ENCODE results near the gene TTL.
"Not testable (repeated sequence)": the region's sequence is repeated elsewhere in the genome, so short reads cannot be mapped to it uniquely, and the experiment has no call there.

TTL gene

GRCh38 chr2:112476434-112476833 is 5.5 kb upstream of the TTL start:
- no peak for DNase-seq

DNA sequence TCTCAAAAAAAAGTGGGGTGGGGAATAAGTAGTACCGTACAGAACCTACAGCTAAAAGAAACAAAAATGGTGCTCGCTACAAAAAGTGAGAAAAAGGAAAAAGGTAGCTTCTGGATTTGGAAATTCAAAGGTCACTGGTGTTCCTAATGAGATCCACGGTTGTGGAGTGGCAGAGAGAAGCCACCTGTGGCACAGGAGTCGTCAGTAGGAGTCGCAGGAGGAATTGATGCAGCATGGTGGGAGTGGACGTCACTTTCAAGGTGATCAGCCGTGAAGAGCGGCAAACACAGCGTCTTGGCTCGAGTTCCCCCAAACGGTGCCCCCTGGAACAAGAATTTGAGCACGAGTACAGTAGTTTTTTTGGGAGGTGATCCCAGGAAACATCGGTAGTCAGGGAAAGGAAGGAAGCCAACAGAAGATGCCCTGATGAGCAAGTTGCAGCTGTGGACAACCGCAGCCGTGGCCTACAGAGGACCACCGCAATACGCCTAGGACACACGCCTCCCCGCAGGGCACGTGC is 1.4 kb upstream of the TTL start:
- no peak for DNase-seq

DNA sequence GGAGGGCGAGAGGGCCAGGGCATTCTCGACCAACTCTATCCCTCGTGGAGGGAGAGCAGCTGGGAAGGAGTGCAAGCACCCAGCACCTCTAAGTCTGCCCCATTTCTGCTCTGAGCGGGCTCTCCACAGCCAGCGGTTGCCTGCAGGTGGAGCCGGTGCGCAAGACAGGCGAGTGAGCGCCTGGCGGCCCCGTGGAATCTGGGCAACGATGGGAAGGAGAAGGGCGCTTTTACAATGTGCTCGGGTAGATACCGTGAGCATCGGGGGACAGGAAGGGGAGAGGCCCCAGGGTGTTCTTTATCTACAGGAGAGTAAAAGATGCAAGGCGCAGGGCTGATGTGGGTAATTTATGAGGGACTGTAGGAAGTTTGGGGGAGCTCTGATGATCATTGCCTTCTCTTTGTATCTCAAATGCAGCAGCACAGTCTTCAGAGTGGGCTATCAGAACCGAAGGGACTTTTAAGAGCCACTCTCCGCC is 867 bp upstream of the TTL start:
- DNase-seq: peak; percentile 87

DNA sequence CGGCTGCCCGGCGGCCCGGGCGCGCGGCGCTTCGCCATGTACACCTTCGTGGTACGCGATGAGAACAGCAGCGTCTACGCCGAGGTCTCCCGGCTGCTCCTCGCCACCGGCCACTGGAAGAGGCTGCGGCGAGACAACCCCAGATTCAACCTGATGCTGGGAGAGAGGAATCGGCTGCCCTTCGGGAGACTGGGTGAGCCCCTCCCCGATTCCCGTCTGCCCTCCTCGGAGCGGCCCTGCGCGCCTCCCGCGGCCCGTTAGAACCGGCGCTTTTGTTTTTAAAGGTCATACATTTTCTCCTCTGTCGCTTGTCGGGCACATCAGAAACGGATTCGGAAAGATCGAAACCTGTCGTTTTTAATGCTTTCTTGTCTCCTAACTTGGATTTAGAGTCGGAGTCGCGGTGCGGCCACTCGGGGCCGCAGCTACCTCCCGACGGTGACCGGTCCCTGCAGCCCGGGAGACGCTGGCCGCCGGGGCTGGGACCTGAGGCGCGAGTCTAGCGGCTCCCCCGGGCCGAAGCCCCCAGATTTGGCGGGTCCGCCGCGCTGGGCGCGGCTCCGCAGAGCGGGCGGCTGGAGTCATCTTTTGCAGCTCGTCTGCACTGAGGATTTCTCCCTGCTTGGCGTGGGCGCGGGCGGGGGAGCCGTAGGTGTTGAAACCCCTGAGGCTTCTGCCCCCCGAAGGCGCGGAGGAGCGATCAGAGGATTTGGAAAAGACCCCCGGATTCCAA is 519 bp downstream of the TTL start:
- peak; percentile 63 for DNase-seq

DNA sequence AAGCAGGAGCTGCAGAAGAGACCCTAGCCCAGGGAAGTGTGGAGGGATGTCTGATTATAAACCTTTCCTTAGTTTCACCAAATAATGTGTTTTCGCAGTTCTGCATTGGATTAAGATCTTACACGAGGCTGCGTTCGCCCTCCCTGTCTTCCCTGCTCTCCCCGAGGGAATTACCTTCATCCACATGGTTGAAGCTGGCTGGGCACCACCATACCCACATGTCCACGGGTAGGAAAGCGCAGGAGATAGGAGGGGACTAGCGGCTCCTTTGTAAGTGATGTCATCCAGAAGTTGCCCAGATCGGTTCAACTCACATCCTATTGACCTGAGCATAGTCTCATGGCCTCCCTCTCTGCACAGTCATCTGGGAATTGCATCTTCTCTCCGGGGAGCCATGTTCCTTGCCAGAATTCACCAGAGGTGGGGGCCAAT is 1.1 kb downstream of the TTL start:
- no peak for DNase-seq

GRCh38 chr2:112483831-112484230 is 1.9 kb downstream of the TTL start:
- no peak for DNase-seq

GRCh38 chr2:112485849-112486248 is 3.9 kb downstream of the TTL start:
- DNase-seq: no peak

GRCh38 chr2:112486895-112487294 is 4.9 kb downstream of the TTL start:
- no peak for DNase-seq

DNA sequence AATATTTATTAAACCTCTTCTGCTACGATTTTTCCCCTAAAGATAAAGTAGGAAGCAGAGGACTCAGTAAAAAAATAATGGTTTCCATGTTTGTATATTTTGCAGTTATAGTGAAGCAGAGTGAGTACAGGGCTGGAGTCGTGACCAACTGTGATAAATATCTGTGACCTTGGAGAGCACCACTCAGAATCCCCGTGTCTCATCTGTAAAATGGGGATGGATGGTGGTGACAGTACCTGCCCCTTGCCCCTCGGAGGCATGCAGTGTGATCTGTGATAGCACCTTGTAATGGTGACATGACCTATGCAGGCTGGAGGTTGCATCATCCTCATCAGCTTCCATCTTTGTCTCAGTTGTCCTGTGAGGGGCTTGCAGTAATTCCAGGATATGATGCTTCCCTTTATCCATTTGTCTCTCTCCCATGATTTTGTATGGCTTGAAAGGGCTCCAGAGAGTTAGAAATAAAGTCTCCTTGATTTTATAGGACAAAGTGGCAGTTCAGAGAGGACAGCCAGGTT is 5.5 kb downstream of the TTL start:
- no peak for DNase-seq

- DNase-seq: no peak
Observed at GRCh38 chr2:112488201-112488600, 6.2 kb downstream of the TTL start.

- DNase-seq: no peak
Observed at GRCh38 chr2:112491946-112492345, 10.0 kb downstream of the TTL start.

GRCh38 chr2:112493048-112493447 is 11.1 kb downstream of the TTL start:
- no peak for DNase-seq

GRCh38 chr2:112493858-112494648 is 12.1 kb downstream of the TTL start:
- DNase-seq: no peak

- no peak for DNase-seq
Observed at GRCh38 chr2:112494828-112495227, 12.9 kb downstream of the TTL start.

DNA sequence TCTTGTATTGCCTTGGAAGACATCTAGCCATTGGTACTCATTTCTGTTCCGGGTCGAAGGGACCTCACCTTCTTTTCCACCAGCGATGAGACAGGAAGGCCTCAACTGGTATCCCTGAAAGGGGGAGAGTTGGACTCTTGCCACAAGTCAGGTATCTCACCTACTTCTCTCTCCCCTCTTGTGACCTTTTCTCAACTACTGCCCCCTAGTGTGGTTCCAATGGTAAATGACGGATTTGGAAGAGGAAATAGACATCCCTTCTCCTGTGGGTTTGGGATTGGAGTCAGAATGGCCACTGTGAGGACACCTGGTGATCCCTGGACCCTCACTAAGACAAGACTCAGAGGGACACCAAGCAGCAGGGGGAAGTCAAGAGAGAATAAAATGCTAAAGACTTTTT is 13.9 kb downstream of the TTL start:
- DNase-seq: not testable (repeated sequence)

DNA sequence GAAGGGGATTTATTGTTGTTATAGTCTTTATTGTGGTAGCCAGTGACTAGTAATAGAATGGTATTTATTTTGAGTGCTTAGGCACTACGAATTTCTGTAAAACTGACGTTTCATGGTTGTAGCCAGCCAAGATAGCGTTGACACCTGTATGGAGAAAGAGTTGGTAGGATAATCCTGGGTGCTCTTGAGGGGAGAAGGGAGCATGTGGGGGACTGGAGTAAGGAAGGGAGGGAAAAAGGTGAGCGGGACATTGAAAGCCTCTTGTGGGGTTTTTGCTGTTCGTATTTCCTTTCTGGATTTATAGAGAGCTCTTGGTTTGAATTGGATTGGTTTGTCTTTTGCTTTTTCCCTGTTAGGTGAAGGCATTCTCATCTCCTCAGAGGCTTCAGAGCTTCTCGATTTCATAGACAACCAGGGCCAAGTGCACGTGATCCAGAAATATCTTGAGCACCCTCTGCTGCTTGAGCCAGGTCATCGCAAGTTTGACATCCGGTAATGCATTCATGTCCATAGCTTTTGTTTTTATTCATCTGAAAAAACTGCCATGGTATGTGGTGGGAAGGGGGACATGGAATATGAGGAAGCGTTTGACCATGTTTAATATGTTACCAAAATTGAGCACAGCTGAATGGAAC is 19.0 kb downstream of the TTL start:
- not testable (repeated sequence) for DNase-seq

DNA sequence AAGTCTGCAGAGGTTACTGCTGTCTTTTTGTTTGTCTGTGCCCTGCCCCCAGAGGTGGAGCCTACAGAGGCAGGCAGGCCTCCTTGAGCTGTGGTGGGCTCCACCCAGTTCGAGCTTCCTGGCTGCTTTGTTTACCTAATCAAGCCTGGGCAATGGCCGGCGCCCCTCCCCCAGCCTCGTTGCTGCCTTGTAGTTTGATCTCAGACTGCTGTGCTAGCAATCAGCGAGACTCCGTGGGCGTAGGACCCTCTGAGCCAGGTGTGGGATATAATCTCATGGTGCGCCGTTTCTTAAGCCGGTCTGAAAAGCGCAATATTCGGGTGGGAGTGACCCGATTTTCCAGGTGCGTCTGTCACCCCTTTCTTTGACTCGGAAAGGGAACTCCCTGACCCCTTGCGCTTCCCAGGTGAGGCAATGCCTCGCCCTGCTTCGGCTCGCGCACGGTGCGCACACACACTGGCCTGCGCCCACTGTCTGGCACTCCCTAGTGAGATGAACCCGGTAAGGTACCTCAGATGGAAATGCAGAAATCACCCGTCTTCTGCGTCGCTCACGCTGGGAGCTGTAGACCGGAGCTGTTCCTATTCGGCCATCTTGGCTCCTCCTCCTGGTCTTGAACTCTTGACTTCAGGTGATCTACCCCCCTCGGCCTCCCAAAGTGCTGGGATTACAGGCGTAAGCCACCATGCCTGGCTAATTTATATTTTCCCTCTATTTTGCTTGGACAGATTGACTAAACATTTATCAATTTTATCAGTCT is 27.5 kb downstream of the TTL start:
- DNase-seq: not testable (repeated sequence)

DNA sequence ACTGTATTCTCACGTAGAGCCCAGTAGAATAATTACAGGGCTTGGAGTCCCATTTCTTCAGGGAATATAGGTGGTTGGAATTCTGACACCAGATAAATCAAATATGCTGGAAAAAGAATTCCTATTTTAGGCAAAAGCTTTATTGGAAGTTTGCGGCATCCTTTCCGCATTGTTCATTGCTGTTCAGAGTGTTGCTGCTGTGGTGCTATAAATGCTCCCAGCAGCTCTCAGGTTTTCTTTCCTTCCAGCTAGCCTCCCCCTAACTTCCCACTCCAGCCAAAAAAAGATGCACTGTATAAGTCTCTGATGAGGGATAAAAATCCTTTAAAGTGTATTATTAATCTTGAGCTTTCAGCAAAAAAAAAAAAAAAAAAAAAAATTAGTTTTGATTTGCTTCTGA is 34.8 kb downstream of the TTL start:
- DNase-seq: no peak

DNA sequence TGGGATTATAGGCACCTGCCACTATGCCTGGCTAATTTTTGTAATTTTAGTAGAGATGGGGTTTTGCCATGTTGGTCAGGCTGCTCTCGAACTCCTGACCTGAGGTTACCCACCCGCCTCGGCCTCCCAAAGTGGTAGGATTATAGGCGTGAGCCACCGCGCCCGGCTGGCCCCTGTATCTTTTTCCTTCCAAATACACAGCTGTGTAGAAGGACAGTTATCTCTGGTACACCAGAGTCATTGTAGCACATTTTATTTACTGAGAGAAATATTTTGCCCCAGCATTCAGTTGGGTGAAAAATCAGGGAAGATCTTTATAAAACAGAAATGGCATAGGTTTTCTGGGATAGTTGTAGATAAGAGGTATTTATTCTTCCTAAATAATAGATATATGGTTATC is 36.9 kb downstream of the TTL start:
- DNase-seq: no peak

DNA sequence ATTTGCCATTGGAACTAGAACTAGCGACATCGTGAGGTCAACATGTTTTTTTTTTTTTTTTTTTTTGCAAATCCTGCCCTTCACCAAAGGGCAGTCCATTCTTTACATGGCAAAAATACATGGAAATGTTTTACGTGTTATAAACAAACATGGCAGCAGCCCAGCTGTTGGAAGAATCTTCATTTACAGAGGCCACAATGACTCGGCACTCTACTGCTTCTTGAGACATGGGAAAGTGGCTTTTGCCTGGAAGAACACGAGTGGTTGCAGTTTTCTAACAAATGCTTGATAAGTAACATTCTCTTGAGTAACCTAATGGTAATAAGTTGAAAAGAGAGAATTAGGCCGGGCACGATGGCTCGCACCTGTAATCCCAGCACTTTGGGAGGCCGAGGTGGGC is 37.5 kb downstream of the TTL start:
- DNase-seq: no peak

GRCh38 chr2:112520234-112520783 is 38.4 kb downstream of the TTL start:
- DNase-seq: no peak

DNA sequence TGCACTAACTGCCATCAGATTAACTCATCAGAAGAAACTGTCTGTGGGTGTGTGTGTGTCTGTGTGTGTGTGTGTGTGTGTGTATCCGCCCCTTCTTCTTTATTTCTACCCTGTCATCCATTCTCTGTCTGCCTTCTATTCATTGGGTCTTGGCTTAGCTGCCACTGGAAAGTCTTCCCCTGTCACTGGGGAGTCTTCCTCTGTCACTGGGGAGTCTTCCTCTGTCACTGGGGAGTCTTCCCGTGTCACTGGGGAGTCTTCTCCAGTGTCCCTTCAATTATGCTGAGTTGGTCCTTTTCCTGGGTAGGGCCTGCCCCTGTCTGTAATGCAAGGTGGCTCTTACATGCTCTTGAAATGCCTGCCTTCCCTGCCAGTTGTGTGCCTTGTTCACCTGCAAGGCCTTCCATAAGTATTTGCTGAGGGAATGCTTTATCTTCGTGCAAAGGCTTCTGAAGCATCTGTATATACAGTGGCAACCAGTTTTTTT is 41.4 kb downstream of the TTL start:
- no peak for DNase-seq
